B cell (primary cell): Measurements from ENCODE around the gene ACAP2.

Source experiments
- EZH2 ChIP-seq: IDR thresholded peaks from 2 replicates; pipeline ENCODE4 v1.6.1; 2012; ENCODE audit warnings: borderline replicate concordance, low read depth, mild to moderate bottlenecking, moderate library complexity, low read length; ENCODE audit not compliant: insufficient read depth, poor library complexity, severe bottlenecking
- TF ChIP-seq, protein P1 (sequence below): fragments of 200-600 bp; IDR thresholded peaks from one replicate; pipeline ENCODE4 v1.8.0; 2022; ENCODE audit warnings: antibody characterized with exemption, mild to moderate bottlenecking

DNA sequence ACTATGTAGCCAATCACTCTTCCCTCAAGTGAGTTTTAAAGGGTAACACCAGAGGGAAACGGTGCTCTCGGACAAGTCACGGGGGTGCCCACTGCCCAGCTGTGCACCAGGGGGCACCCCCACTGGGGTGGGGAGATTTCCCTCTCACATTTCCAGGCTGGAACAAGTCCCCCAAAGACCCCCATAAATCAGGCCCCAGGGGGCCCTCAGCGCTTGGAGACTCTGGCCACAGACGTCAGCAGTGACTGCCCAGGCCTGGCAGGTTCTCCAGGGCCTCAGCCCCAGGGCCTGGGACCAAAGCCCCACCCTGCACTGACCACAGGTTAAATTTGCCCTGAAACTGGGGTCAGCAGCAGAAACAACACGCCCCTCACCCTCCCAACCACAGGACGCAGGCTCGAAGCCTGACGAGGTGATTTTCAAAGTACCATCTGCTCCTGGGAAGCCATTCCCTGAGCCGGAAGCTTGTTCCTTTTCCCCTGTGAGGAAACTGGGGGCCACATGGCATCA is 188.8 kb downstream of the ACAP2 start:
- TF ChIP-seq, protein P1, sequence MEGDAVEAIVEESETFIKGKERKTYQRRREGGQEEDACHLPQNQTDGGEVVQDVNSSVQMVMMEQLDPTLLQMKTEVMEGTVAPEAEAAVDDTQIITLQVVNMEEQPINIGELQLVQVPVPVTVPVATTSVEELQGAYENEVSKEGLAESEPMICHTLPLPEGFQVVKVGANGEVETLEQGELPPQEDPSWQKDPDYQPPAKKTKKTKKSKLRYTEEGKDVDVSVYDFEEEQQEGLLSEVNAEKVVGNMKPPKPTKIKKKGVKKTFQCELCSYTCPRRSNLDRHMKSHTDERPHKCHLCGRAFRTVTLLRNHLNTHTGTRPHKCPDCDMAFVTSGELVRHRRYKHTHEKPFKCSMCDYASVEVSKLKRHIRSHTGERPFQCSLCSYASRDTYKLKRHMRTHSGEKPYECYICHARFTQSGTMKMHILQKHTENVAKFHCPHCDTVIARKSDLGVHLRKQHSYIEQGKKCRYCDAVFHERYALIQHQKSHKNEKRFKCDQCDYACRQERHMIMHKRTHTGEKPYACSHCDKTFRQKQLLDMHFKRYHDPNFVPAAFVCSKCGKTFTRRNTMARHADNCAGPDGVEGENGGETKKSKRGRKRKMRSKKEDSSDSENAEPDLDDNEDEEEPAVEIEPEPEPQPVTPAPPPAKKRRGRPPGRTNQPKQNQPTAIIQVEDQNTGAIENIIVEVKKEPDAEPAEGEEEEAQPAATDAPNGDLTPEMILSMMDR = no peak
- TF ChIP-seq EZH2 = no peak
